ENCODE data around the gene FAXDC2. TPM values are rescaled to one million over a fixed set of nuclear protein-coding genes. Genes with fewer than 3 reads are reported as not detected.
"Not testable (repeated sequence)": the region's sequence is repeated elsewhere in the genome, so short reads cannot be mapped to it uniquely, and the experiment has no call there.

The FAXDC2 gene
- total RNA-seq, 4 donors from 2014 or later = 25.8 to 126 (median 29.1) TPM

DNA sequence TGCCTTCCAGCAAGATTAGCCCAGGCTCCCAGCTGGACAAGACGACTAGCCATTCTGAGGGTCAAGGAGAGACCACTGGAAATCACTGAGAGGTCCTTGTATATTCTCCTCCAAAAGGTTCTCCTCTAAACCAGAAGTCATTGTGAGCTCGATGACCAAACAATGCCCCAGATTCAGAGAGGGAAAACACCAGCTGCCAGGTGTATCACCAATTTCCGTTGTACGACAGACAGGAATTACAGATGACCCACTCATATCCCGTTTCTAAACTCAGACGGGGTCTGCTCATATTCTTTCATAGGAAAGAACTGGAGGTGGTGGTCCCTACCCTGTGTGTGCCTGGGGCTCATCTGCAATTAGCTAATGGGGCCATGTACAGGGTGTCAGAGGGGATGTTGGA, 14.2 kb downstream of the FAXDC2 start:
- Histone ChIP-seq H3K36me3 (no peaks in the 10 kb centered on the region), H3K4me3 (no peak overlapping the region), H3K9me3 (no peaks in the 10 kb centered on the region), H3K27ac (peak overlapping the region; percentile 45 to 67), H3K4me1 (no peaks in the 10 kb centered on the region), H3K27me3 (no peaks in the 10 kb centered on the region)
- intact Hi-C loops (cut with DNase I; ENCODE audit: low total_unique reads) = no loop called here
- DNase-seq = no peak
- no peak for TF ChIP-seq POLR2A (IDR thresholded peaks at IDR 0.05)
- TF ChIP-seq CTCF (IDR thresholded peaks at IDR 0.05) = no peak

GRCh38 chr5:154835701-154836052, 14.7 kb downstream of the FAXDC2 start:
- H3K36me3 ChIP-seq; intact Hi-C loops (cut with DNase I; ENCODE audit: low total_unique reads); H3K4me3 ChIP-seq; H3K9me3 ChIP-seq; H3K4me1 ChIP-seq; DNase-seq; H3K27me3 ChIP-seq: not testable (repeated sequence)
- peak overlapping the region; percentile 45 to 67 for H3K27ac ChIP-seq

GRCh38 chr5:154834053-154834452, 16.4 kb downstream of the FAXDC2 start:
- Histone ChIP-seq H3K27me3 (no peaks in the 10 kb centered on the region), H3K9me3 (no peaks in the 10 kb centered on the region), H3K4me3 (no peak overlapping the region), H3K36me3 (no peaks in the 10 kb centered on the region), H3K27ac (peak overlapping the region; percentile 45 to 67), H3K4me1 (no peaks in the 10 kb centered on the region)
- intact Hi-C loops (cut with DNase I; ENCODE audit: low total_unique reads) = no loop called here
- no peak for TF ChIP-seq CTCF (IDR thresholded peaks at IDR 0.05)
- TF ChIP-seq POLR2A (IDR thresholded peaks at IDR 0.05) = no peak
- no peak for DNase-seq

- intact Hi-C loops (cut with DNase I; ENCODE audit: low total_unique reads); H3K36me3 ChIP-seq: not testable (repeated sequence)
Measured at GRCh38 chr5:154832804-154833203, 17.6 kb downstream of the FAXDC2 start.

GRCh38 chr5:154831451-154831850, 19.0 kb downstream of the FAXDC2 start:
- H3K36me3 ChIP-seq = no peaks in the 10 kb centered on the region
- DNase-seq = no peak
- no peak overlapping the region for H3K4me3 ChIP-seq
- intact Hi-C loops (cut with DNase I; ENCODE audit: low total_unique reads) = no loop called here
- H3K27me3 ChIP-seq = no peaks in the 10 kb centered on the region
- H3K27ac ChIP-seq = no peak overlapping the region
- TF ChIP-seq CTCF (IDR thresholded peaks at IDR 0.05) (no peak), POLR2A (IDR thresholded peaks at IDR 0.05) (no peak)
- no peaks in the 10 kb centered on the region for H3K9me3 ChIP-seq
- H3K4me1 ChIP-seq = no peaks in the 10 kb centered on the region

More at GRCh38 chr5:154832804-154833203, 17.6 kb downstream of the FAXDC2 start:
- H3K27me3 ChIP-seq, H3K27ac ChIP-seq, H3K4me1 ChIP-seq, DNase-seq, H3K4me3 ChIP-seq, H3K9me3 ChIP-seq: not testable (repeated sequence)

DNA sequence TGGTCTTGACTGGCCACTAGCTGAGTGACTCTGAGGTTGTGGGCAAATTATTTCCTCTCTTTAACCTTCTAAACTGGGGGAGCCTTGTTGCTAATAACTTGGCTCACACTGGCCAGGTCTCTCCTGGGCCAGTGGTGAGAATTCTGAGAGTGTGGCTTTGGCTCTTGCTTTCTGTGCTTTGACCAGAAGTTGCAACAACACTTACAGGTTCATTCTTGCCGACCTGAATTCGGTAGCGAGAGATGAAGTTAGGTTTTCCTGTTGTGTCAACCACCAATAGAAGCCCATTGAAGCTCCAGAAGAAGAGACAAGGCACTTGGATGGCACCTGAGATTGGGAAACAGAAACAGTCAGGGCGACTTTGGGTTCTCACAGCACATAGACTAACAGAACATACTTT, 19.8 kb downstream of the FAXDC2 start:
- Histone ChIP-seq H3K36me3 (no peaks in the 10 kb centered on the region), H3K4me3 (no peak overlapping the region), H3K9me3 (no peaks in the 10 kb centered on the region), H3K27me3 (no peaks in the 10 kb centered on the region), H3K4me1 (no peaks in the 10 kb centered on the region), H3K27ac (no peak overlapping the region)
- intact Hi-C loops (cut with DNase I; ENCODE audit: low total_unique reads) = no loop called here
- TF ChIP-seq CTCF (IDR thresholded peaks at IDR 0.05) = no peak
- no peak for TF ChIP-seq POLR2A (IDR thresholded peaks at IDR 0.05)
- DNase-seq = no peak

Measured in uterus (tissue), 4 donors.